LNCAP (cell line): ENCODE data around the gene TGDS.

Source experiments
- TF ChIP-seq, protein P1 (sequence below): fragments of 450-650 bp; IDR thresholded peaks from 2 replicates; pipeline ENCODE4 v1.5.1; 2017; ENCODE audit warnings: mild to moderate bottlenecking

TGDS gene

DNA sequence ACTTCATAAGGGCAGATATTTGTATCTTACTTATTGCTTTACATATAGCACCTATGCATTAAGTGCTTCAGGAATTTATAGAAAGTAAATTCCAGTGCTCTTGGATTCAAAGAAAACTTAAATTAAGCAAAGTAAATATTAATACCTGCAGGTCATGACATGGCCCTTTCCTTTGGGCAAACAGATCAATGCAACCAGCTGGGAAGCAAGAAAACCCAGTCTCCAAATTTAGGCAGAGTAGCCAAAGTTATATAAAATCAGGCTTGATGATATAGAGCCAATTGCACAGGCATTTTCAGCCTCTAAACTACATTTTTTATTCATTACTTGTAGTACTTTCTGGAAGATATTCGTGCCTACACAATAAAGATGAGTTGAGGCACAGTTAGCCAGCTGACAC, 16.9 kb downstream of the TGDS start:
- TF ChIP-seq, protein P1, sequence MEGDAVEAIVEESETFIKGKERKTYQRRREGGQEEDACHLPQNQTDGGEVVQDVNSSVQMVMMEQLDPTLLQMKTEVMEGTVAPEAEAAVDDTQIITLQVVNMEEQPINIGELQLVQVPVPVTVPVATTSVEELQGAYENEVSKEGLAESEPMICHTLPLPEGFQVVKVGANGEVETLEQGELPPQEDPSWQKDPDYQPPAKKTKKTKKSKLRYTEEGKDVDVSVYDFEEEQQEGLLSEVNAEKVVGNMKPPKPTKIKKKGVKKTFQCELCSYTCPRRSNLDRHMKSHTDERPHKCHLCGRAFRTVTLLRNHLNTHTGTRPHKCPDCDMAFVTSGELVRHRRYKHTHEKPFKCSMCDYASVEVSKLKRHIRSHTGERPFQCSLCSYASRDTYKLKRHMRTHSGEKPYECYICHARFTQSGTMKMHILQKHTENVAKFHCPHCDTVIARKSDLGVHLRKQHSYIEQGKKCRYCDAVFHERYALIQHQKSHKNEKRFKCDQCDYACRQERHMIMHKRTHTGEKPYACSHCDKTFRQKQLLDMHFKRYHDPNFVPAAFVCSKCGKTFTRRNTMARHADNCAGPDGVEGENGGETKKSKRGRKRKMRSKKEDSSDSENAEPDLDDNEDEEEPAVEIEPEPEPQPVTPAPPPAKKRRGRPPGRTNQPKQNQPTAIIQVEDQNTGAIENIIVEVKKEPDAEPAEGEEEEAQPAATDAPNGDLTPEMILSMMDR = no peak

DNA sequence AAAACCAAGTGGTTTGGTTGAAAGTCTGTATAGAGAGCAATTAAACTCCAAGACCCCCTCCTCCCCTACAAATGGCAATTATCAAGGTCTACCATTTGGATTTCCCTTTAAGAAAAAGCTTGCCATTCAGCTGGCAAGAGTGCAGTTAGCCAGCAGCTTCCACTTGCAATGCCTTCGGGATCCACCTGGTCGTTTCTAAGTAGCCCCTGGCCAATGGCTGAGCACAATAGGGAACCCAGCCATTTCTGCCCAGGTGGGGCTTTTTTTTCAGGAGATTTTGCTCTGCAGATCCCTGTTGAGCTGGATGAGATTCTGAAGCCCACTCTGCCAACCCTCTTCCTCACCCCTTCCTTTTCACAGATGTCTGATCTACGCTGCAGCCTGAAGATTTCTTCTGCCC, 26.3 kb downstream of the TGDS start:
- TF ChIP-seq, protein P1 = no peak

DNA sequence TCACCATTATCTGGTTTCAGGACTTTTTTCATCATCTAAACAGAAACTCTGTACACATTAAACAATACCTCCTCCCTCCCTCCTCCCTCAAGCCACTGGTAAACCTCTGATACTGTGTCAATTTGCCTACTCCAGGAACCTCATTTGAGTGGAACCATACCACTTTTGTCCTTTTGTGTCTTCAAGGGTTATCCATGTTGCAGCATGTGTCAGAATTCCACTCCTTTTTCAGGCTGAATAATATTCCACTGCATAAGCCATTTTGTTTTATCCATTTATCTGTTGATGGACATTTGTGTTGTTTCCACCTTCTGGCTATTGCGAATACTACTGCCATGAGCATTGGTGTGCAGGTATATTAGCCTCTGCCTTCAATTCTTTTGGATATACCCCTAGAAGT, 27.5 kb downstream of the TGDS start:
- TF ChIP-seq, protein P1 = no peak

DNA sequence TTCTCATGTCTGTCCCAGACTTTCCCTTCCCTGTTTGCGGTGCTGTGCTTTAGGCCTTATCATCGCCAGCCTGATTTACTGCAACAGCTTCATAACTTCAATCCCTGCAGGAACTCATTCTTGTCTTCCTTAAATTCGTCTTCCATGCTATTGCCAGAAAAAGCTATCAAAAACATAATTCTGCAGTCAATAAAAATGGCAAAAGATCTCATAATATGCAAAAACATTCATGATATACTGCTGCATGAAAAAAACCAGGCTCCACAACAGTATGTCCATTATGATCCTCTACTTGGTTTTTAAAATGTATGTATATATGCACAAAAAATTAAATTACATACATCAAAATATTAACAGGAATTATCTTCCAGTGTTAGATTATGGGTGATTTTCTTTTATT, 28.4 kb downstream of the TGDS start:
- TF ChIP-seq, protein P1 = no peak

DNA sequence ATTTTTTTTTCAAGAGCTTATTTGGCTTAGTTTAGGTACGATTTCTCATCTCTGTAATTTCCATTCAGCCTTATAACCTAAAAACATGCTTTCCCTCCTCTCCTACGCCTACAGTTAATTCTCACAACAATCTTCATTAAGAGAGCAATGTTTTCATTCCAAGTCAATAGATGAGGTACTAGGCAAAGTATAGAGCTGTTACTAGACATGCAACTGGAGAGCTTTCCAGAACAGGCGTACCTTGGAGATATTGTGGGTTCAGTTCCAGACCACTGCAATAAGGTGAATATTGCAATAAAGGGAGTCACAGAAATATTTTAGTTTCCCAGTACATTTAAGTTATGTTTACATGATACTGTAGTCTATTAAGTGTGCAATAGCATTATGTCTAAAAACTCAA, 34.8 kb downstream of the TGDS start:
- TF ChIP-seq, protein P1 = no peak

DNA sequence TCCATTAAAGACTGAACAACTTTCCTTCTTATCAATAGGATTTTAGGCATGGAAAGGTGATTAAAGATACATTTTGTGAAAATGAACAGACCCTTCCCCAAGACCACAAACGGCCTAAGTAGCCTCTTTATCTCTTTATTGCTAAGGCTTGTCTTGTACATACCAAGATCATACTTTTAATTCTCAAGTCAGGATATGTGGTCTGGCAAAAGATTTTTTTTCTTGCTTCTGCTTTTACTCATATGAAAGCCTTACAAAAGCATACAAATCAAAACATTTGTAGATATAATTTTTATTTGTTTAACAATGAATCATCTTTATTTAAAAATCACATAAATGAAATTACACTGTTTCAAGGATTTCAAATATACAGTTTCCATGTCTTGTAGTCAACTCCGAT, 35.8 kb downstream of the TGDS start:
- TF ChIP-seq, protein P1 = no peak

DNA sequence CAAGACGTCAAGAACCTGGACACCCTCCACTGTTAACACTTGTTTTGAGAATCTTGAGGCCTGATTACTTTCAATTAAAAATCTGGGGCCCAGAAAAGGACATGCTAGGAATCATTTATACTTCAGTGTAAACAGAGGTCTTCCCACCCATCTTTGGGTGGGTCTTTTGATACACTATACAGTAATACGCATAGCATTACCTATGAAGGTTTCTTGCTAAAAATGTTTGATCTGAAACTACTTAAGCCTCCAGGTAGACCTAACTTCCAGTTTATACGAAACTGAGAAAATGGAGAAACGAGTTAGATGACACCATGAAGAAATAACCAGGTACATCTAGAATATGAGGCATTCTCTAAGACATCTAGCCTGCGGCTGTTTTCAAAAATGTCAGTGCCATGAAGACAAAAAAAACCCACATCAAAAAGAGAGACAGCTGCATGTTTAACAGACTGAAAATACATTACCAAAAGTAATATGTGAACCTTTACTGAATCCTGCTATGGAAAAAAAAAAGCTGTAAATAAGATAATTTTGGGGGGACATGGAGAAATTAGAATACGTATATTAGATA, 36.6 kb downstream of the TGDS start:
- TF ChIP-seq, protein P1 = no peak

DNA sequence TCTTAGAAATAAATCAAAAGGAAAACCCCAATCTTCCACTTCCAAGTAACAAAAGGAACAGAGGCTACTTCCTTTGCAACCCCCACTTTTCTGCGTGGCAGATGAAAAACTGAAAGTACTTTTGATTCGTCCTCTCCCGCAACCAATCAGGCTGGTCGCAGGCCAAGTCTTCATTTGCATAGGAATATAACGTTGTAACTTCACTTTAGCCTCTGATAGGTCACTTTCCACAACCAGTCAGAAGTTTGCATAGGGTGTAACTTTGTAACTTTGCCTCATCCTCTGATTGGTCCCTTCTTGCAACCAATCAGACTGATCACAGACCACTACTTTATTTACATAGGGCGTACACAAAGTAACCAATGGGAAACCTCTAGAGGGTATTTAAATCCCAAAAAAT, 37.2 kb downstream of the TGDS start:
- TF ChIP-seq, protein P1 = no peak
